ENCODE data around the gene ADCYAP1. TPM values are rescaled to one million over a fixed set of nuclear protein-coding genes. Genes with fewer than 3 reads are reported as not detected.
A peak's percentile ranks its signal among the peaks of the same experiment; 100 is the strongest.
"Not testable (repeated sequence)": the region's sequence is repeated elsewhere in the genome, so short reads cannot be mapped to it uniquely, and the experiment has no call there.

Gene ADCYAP1
- total RNA-seq, result 7.3 TPM

- no peak for FAIRE-seq
- DNase-seq (ENCODE audit: low spot score in 2 of 2), result peak in 1 of 2 donors; percentile 21
Observed at GRCh38 chr18:904218-905090, at the start of gene ADCYAP1. ADCYAP1 (plus strand) TSS chr18:904871; CDS start chr18:905387, 516 bp downstream.

- DNase-seq (ENCODE audit: low spot score in 2 of 2), result no peak
- no peak for FAIRE-seq
Observed at GRCh38 chr18:857986-858385, 46.7 kb upstream of the ADCYAP1 start.

- FAIRE-seq (no peak), DNase-seq (ENCODE audit: low spot score in 2 of 2) (peak; percentile 24 to 65)
Observed at GRCh38 chr18:864872-865273, 39.8 kb upstream of the ADCYAP1 start.

GRCh38 chr18:867257-867656, 37.4 kb upstream of the ADCYAP1 start:
- DNase-seq (ENCODE audit: low spot score in 2 of 2) (no peak), FAIRE-seq (no peak)

- FAIRE-seq; DNase-seq (ENCODE audit: low spot score in 2 of 2): not testable (repeated sequence)
Observed at GRCh38 chr18:873426-873825, 31.2 kb upstream of the ADCYAP1 start.

GRCh38 chr18:875912-876311, 28.8 kb upstream of the ADCYAP1 start:
- no peak for FAIRE-seq
- DNase-seq (ENCODE audit: low spot score in 2 of 2), result no peak

- FAIRE-seq (no peak), DNase-seq (ENCODE audit: low spot score in 2 of 2) (no peak)
Observed at GRCh38 chr18:877238-877637, 27.4 kb upstream of the ADCYAP1 start.

GRCh38 chr18:886076-886475, 18.6 kb upstream of the ADCYAP1 start:
- no peak for FAIRE-seq

GRCh38 chr18:887716-888115, 17.0 kb upstream of the ADCYAP1 start:
- DNase-seq (ENCODE audit: low spot score in 2 of 2) (no peak), FAIRE-seq (no peak)

More at GRCh38 chr18:886076-886475, 18.6 kb upstream of the ADCYAP1 start:
- DNase-seq (ENCODE audit: low spot score in 2 of 2), result no peak

- FAIRE-seq, result no peak
- DNase-seq (ENCODE audit: low spot score in 2 of 2), result no peak
Observed at GRCh38 chr18:892316-892715, 12.4 kb upstream of the ADCYAP1 start.

GRCh38 chr18:896315-896714, 8.4 kb upstream of the ADCYAP1 start:
- FAIRE-seq (no peak), DNase-seq (ENCODE audit: low spot score in 2 of 2) (no peak)

- FAIRE-seq (no peak), DNase-seq (ENCODE audit: low spot score in 2 of 2) (no peak)
Observed at GRCh38 chr18:901761-902160, 2.9 kb upstream of the ADCYAP1 start.

- FAIRE-seq, result no peak
- DNase-seq (ENCODE audit: low spot score in 2 of 2), result peak in 1 of 2 donors; percentile 27
Observed at GRCh38 chr18:902229-902628, 2.4 kb upstream of the ADCYAP1 start.

GRCh38 chr18:903701-904100, 970 bp upstream of the ADCYAP1 start:
- peak in 1 of 2 donors; percentile 31 for DNase-seq (ENCODE audit: low spot score in 2 of 2)
- no peak for FAIRE-seq

GRCh38 chr18:905307-905947, 756 bp downstream of the ADCYAP1 start:
- FAIRE-seq (no peak), DNase-seq (ENCODE audit: low spot score in 2 of 2) (no peak)

- no peak for DNase-seq (ENCODE audit: low spot score in 2 of 2)
Observed at GRCh38 chr18:905948-906415, 1.3 kb downstream of the ADCYAP1 start.

GRCh38 chr18:906416-907114, 1.9 kb downstream of the ADCYAP1 start:
- DNase-seq (ENCODE audit: low spot score in 2 of 2), result no peak

More at GRCh38 chr18:905948-906415, 1.3 kb downstream of the ADCYAP1 start:
- no peak for FAIRE-seq

GRCh38 chr18:907115-907884, 2.6 kb downstream of the ADCYAP1 start:
- DNase-seq (ENCODE audit: low spot score in 2 of 2) (peak in 1 of 2 donors; percentile 39), FAIRE-seq (no peak)

More at GRCh38 chr18:906416-907114, 1.9 kb downstream of the ADCYAP1 start:
- FAIRE-seq, result no peak

- DNase-seq (ENCODE audit: low spot score in 2 of 2), result peak; percentile 18 to 47
Observed at GRCh38 chr18:907885-908757, 3.5 kb downstream of the ADCYAP1 start.

More at GRCh38 chr18:907885-908757, 3.5 kb downstream of the ADCYAP1 start:
- FAIRE-seq, result no peak

Measured in frontal cortex (tissue), 4 donors.